Chondrocyte (in vitro differentiated cells): ENCODE measurements around the gene SLC10A7. TPM values are rescaled to one million over a fixed set of nuclear protein-coding genes. Genes with fewer than 3 reads are reported as not detected.

Experiments
- DNase-seq: peaks from one replicate; pipeline ENCODE4 v3.0.0; 2021; ENCODE audit warnings: mixed read lengths, low spot score
- H3K27ac Mint-ChIP-seq: one replicate; pipeline ENCODE4 v1.8.0; 2021; ENCODE audit warnings: mild to moderate bottlenecking, moderate library complexity, mixed read lengths; ENCODE audit not compliant: unreplicated experiment
- H3K27me3 Mint-ChIP-seq: 2 replicates; pipeline ENCODE4 v1.8.0; 2021; ENCODE audit warnings: low read depth, mixed read lengths
- H3K36me3 Mint-ChIP-seq: 2 replicates; pipeline ENCODE4 v1.8.0; 2021; ENCODE audit warnings: low read depth, mixed read lengths
- H3K4me1 Mint-ChIP-seq: 2 replicates; pipeline ENCODE4 v1.8.0; 2021; ENCODE audit warnings: low read depth, mild to moderate bottlenecking, mixed read lengths
- H3K4me3 Mint-ChIP-seq: one replicate; pipeline ENCODE4 v1.8.0; 2021; ENCODE audit warnings: mild to moderate bottlenecking, moderate library complexity, mixed read lengths; ENCODE audit not compliant: unreplicated experiment
- H3K9me3 Mint-ChIP-seq: 2 replicates; pipeline ENCODE4 v1.8.0; 2021; ENCODE audit warnings: low read depth, mixed read lengths
- CTCF ChIP-seq: fragments of 200-600 bp; sonication (generic); IDR thresholded peaks from 2 replicates; pipeline ENCODE4 v1.5.0; 2021; ENCODE audit warnings: antibody characterized with exemption, mild to moderate bottlenecking, moderate library complexity
- total RNA-seq: library from RNA; stranded (reverse); gene quantifications from 3 replicates; pipeline ENCODE4 v1.2.1, GENCODE V29; 2021

SLC10A7 gene
- total RNA-seq, 1 donor from 2014 or later, result 7.6 TPM

GRCh38 chr4:146247356-146247755 lies 274.4 kb downstream of the SLC10A7 start:
- Mint-ChIP-seq H3K27ac (no peak overlapping the region), H3K9me3 (no peaks in the 10 kb centered on the region), H3K27me3 (no peaks in the 10 kb centered on the region), H3K4me1 (peaks cover 2% of the 10 kb centered on the region), H3K36me3 (peaks cover 6% of the 10 kb centered on the region), H3K4me3 (no peak overlapping the region)
- no peak for DNase-seq
- no peak for TF ChIP-seq CTCF

- Mint-ChIP-seq H3K9me3 (no peaks in the 10 kb centered on the region), H3K36me3 (peaks cover 4% of the 10 kb centered on the region), H3K4me1 (peaks cover 10% of the 10 kb centered on the region), H3K4me3 (no peak overlapping the region), H3K27ac (no peak overlapping the region), H3K27me3 (no peaks in the 10 kb centered on the region)
- no peak for TF ChIP-seq CTCF
- DNase-seq, result no peak
Observed at GRCh38 chr4:146246381-146246780, 275.4 kb downstream of the SLC10A7 start.

DNA sequence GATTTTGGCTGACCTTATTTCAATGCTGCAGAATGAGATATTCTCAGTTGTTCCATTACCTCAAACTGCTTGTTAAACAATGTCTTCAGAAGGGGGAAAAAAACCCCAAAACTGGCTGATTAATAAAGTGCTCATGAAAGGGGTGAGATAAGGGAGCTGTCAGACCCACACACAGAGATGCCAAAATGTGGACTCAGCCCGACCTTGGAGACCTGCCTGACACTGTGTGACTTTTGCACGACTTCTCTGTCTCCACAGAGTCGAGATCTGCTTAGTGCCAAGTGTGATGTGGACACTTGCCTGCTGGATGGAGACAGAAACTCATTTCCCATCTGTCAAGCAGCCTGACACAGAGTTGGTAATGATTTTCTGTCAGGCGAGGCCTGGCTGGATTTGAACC lies 275.9 kb downstream of the SLC10A7 start:
- TF ChIP-seq CTCF, result no peak
- Mint-ChIP-seq H3K27me3 (no peaks in the 10 kb centered on the region), H3K4me1 (peaks cover 15% of the 10 kb centered on the region), H3K27ac (no peak overlapping the region), H3K36me3 (peaks cover 4% of the 10 kb centered on the region), H3K4me3 (no peak overlapping the region), H3K9me3 (no peaks in the 10 kb centered on the region)
- no peak for DNase-seq

DNA sequence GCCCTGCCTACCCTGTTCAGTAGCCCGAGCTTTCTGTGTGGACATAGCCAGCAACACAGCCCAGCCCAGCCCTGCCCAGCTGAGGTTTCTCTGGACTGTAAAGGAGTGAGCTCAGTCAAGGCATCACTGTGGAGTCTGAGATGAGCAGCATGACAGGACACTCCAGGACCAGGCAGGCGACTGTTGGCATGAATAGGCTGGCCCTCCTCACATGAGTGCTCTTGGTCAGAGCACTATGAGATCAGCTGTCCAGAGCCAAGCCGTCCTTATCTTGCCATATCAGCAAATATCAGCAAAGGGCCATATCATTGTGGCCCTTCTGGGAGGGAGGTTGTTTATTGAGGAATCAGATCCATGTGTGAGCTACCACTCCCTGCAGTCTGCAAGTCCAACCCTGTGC lies 276.5 kb downstream of the SLC10A7 start:
- Mint-ChIP-seq H3K36me3 (peaks cover 4% of the 10 kb centered on the region), H3K9me3 (no peaks in the 10 kb centered on the region)

DNA sequence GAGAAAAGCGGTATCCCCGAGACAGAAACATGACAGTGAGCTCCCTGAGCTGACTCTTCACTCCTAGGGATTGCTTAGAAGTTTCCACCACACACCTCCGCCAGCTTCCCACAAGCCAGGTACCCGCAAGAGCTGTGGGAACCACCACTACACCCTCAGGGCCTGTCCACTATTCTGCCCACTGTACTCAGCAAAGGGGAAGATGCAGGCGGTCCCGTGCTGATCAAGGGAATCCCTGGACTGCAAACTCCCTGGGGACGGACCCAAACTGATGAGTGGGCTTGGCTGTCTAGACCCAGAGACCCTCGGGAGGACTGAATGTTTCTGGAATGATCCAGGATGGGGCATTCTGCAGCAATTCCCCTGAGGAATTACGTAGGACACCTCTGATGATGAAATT lies 277.2 kb downstream of the SLC10A7 start:
- no peak for DNase-seq
- Mint-ChIP-seq H3K27me3 (no peaks in the 10 kb centered on the region), H3K27ac (no peak overlapping the region), H3K4me1 (peaks cover 16% of the 10 kb centered on the region), H3K9me3 (no peaks in the 10 kb centered on the region), H3K4me3 (no peak overlapping the region), H3K36me3 (peaks cover 4% of the 10 kb centered on the region)
- no peak for TF ChIP-seq CTCF

More for the DNA sequence above, 276.5 kb downstream of the SLC10A7 start:
- DNase-seq, result no peak
- Mint-ChIP-seq H3K27ac (no peak overlapping the region), H3K4me3 (no peak overlapping the region), H3K4me1 (peaks cover 16% of the 10 kb centered on the region), H3K27me3 (no peaks in the 10 kb centered on the region)
- no peak for TF ChIP-seq CTCF
